GM11168 (cell line): ENCODE measurements around the gene NAA38.
"Not testable (repeated sequence)": the region's sequence is repeated elsewhere in the genome, so short reads cannot be mapped to it uniquely, and the experiment has no call there.

Experiments used
- in situ Hi-C: fragments of 300-500 bp; cut with MboI; formaldehyde crosslinking; loops from one replicate; pipeline ENCODE4 v1.12.0; 2022; ENCODE audit warnings: low sequenced_read_pairs; ENCODE audit not compliant: unreplicated experiment

The NAA38 gene

GRCh38 chr17:7831233-7831632, 26.1 kb downstream of the NAA38 start:
- in situ Hi-C loops: no loop called here

GRCh38 chr17:7830616-7831015, 26.7 kb downstream of the NAA38 start:
- in situ Hi-C loops: no loop called here

DNA sequence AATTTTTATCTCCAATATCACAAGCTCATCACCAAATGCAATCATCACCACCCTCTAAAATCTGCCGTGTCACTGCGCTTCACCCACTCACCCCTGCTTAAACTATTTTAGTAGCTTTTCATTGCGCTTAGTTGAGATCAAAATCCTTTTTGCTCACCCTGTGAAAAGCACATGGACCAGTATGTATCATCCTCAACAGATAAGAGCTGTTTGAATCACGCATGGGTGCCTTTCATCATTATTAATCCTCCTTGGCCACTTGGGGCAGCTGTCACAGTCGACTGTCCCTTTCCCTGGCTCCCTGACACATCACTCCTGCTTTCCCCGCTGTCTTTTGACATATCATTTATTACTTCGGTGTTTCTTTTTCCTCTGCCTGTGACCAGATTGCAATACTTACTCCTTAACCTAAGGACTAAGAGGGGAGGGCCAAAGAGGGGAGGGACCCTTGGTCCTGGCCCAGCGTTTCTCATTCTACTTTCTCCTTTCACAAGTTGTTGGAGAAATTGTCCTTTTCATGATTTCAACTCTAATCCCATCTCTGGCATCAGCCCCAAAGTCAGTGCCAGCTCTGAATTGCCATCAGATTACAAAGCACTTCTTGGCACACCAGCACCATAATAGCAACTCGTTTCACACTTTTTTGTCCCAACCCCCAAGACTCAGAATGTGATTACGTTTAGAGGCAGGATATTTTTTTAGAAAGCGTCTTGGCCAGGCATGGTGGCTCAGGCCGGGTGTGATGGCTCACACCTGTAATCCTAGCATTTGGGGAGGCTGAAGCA, 32.0 kb downstream of the NAA38 start:
- in situ Hi-C loops: no loop called here

DNA sequence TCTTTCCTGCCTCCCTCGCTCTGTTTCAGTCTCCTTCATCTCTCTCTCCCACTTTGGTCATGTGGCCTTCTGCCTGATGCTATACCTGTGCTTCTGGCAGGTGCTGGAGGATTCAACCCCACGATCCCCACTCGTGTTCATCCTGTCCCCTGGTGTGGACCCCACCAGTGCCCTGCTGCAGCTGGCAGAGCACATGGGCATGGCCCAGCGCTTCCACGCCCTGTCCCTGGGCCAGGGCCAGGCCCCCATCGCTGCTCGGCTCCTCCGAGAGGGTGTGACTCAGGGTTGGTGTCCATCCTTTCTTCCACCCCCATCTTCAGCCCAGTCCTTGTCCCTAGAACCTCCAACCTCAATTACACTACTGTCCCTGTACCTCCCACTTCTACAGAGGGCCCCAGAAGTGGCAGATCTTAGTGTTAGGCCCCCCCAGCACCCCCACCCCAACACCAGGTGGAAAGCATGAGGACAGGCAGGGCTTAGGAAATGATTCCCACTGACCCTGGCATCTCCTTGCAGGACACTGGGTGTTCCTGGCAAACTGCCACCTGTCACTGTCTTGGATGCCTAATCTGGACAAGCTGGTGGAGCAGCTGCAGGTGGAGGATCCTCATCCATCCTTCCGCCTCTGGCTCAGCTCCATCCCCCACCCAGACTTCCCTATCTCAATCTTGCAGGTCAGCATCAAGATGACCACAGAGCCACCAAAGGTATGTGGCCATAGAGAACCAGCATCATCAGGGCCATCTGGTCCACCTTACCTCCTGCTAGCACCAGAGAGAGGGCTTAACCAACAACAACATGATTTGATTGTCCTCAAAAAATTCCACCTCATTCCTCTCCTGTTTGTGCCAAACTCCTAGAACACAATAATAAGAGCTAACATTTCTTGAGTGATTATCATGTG, 33.1 kb downstream of the NAA38 start:
- in situ Hi-C loops: no loop called here

- in situ Hi-C loops: no loop called here
Measured at GRCh38 chr17:7823581-7824001, 33.8 kb downstream of the NAA38 start.

GRCh38 chr17:7822126-7822525, 35.2 kb downstream of the NAA38 start:
- in situ Hi-C loops: no loop called here

DNA sequence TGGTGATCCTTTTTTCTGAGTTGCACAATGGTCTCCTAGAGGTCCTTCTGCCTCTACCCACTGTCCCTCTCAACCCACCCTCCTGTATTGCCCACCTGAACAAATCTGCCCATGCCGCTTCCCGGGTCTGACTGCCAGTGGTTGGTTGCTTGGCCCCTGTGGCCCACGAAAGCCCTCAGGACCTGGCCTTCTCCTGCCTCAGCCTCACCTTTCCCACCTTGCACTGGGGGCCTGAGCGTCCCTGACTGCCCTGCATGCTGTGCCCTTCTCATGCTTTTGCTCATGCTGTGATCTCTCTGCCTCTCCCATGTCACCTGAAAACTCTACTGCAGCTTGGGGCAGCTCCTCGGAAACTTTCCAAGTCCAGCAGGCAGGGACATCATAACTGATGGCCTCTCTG, 37.1 kb downstream of the NAA38 start:
- in situ Hi-C loops: no loop called here

DNA sequence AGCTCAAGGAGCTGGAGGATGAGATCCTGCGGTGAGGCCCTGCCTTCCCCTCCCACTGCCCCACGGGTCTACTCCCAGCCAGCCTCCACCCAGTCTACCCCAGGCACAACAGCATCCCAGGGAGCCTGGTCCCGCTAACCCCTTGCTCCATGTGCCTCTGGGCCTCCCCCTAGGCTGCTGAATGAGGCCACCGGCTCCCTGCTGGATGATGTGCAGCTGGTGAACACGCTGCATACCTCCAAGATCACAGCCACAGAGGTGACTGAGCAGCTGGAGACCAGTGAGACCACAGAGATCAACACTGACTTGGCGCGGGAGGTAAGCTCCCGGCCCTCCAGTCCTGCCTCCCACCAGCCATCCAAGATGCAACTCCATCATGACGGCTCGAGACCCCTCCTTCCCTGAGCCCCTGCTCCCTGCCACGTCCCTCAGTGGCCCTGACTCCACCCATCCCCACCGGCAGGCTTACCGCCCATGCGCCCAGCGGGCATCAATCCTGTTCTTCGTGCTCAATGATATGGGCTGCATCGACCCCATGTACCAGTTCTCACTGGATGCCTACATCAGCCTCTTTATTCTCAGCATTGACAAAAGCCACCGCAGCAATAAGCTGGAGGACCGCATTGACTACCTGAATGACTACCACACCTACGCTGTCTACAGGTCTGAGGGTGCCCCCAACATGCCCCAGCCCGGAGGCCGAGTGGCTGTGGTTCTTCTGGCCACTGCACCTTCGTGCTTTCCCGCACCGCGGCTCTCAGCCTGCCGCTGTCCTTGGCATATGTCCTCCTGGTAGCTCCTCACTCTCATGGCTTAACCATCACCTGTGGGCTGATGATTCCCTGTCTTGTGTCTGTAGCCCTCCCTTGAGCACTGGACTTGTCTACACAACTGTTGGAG, 38.4 kb downstream of the NAA38 start:
- in situ Hi-C loops: no loop called here

DNA sequence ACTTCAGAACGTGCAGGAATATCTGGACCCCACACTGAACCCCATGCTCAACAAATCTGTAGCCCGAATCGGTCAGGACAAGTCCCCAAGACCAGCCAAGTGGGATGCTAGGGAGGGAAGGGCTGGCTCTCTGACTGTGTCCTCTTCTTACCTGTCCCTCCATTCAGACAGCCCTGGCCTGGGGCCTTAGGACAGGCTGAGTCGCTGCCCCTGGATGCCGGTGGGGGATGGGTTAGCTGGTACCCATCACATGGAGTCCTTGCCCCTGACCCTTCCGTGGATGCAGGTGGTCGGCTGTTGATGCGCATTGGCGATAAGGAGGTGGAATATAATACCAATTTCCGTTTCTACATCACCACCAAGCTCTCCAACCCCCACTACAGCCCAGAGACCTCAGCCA, 39.3 kb downstream of the NAA38 start:
- in situ Hi-C loops: no loop called here

GRCh38 chr17:7817643-7817964, 39.8 kb downstream of the NAA38 start:
- in situ Hi-C loops: no loop called here

GRCh38 chr17:7816926-7817642, 40.3 kb downstream of the NAA38 start:
- in situ Hi-C loops: no loop called here

DNA sequence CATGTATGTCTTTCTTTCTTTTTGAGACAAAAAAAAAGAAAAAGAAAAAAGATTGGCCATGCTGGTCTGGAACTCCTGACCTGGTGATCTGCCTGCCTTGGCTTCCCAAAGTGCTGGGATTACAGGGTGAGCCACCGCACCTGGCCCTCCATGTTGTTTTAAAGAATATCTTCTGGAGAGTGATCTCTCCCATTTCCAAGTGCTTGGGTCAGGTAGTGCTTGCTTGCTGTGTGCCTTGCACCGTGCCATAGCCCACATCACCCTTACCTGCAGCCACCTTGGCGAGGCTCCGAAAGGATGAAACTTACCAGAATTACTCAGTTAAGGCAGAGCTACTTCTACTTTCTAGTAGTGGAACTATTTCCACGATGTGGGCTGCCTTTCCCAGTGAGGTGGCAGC, 42.4 kb downstream of the NAA38 start:
- in situ Hi-C loops: no loop called here

- in situ Hi-C loops: no loop called here
Measured at GRCh38 chr17:7811251-7811650, 46.1 kb downstream of the NAA38 start.

- in situ Hi-C loops: not testable (repeated sequence)
Measured at GRCh38 chr17:7809791-7810343, 47.5 kb downstream of the NAA38 start.

GRCh38 chr17:7809086-7809790, 48.1 kb downstream of the NAA38 start:
- in situ Hi-C loops: no loop called here

GRCh38 chr17:7807206-7807605, 50.2 kb downstream of the NAA38 start:
- in situ Hi-C loops: no loop called here
